K562 (cell line): ENCODE measurements around the gene KCNQ5. TPM values are rescaled to one million over a fixed set of nuclear protein-coding genes. Genes with fewer than 3 reads are reported as not detected.

ENCODE experiments used
- ATAC-seq: fragments of 200-7000 bp; cut with Tn5 transposase; 3 replicates; pipeline ENCODE4 v1.9.1; 2020; ENCODE audit warnings: moderate library complexity
- BruUV-seq: library from RNA; stranded (reverse); fragments of 400-500 nt; replicated peaks from 2 replicates; lab custom pipeline; 2021; lab: Mats Ljungman, UMichigan
- CTCF ChIA-PET: fragments of 300-600 bp; formaldehyde crosslinking; extraction: SDS; loops from one replicate; lab custom pipeline; 2021; ENCODE audit warnings: low intra/inter-chr PET ratio; lab: Yijun Ruan, JAX
- POLR2A ChIA-PET: fragments of 300-600, 350-650 bp; sonication (Branson Sonifier 250); formaldehyde crosslinking; extraction: SDS; loops from one replicate; lab custom pipeline; 2021; ENCODE audit warnings: antibody characterized with exemption, inconsistent platforms; lab: Yijun Ruan, JAX
- DNase-seq, 4 experiments: peaks; one replicate each; pipeline versions ENCODE4 v3.0.0 to v3.0.0-alpha.2; 2011 to 2018; ENCODE audit warnings: low spot score in 3 of 4, mixed read lengths in 3 of 4; ENCODE audit errors: extremely low read depth in 1 of 4
- FAIRE-seq: peaks from 2 replicates; lab custom pipeline; 2011; peaks lifted over from hg19 to GRCh38; lab: Jason Lieb, UNC
- H2AFZ ChIP-seq: 2 replicates; pipeline ENCODE4 v1.6.0; 2011; ENCODE audit warnings: low read depth, low read length, control low read depth, inconsistent platforms
- H3K27ac ChIP-seq: fragments of 200-600 bp; 3 replicates; pipeline ENCODE4 v1.8.0; 2011; ENCODE audit warnings: low read depth, mild to moderate bottlenecking, control low read depth, inconsistent platforms, low read length, moderate library complexity, mixed read lengths; ENCODE audit errors: extremely low read depth
- H3K27me3 ChIP-seq, 2 experiments: fragments of 300-600 bp in 1 of 2; 2 replicates in 1 of 2; 3 replicates in 1 of 2; pipeline versions ENCODE4 v1.6.0 to v1.8.0; 2011; ENCODE audit warnings: inconsistent platforms in 2 of 2, low read length in 2 of 2, mild to moderate bottlenecking in 1 of 2, mixed read lengths in 1 of 2, moderate library complexity in 1 of 2; ENCODE audit not compliant: control insufficient read depth in 2 of 2, insufficient read depth in 2 of 2
- H3K36me3 ChIP-seq: fragments of 300-600 bp; 3 replicates; pipeline ENCODE4 v1.8.0; 2011; ENCODE audit warnings: mild to moderate bottlenecking, low read length, inconsistent platforms; ENCODE audit not compliant: control insufficient read depth, insufficient read depth
- H3K4me1 ChIP-seq, 2 experiments: fragments of 200-600 bp in 1 of 2; replicated peaks in 1 of 2; 2 replicates in 1 of 2; 3 replicates in 1 of 2; pipeline versions ENCODE4 v1.5.1 to v1.8.0; 2011; ENCODE audit warnings: inconsistent platforms in 2 of 2, low read length in 2 of 2, mild to moderate bottlenecking in 1 of 2, mixed read lengths in 1 of 2, moderate library complexity in 1 of 2; ENCODE audit not compliant: control insufficient read depth in 2 of 2, insufficient read depth in 2 of 2
- H3K4me2 ChIP-seq: 2 replicates; pipeline ENCODE4 v1.6.1; 2011; ENCODE audit warnings: low read length, control low read depth, inconsistent platforms, mixed read lengths; ENCODE audit not compliant: insufficient read depth
- H3K4me3 ChIP-seq: fragments of 200-600 bp; sonication (generic), shearing (Covaris generic); 2 replicates; pipeline ENCODE4 v1.5.1; 2016; ENCODE audit warnings: control low read depth, inconsistent platforms
- H3K79me2 ChIP-seq: fragments of 200-600 bp; 3 replicates; pipeline ENCODE4 v1.8.0; 2011; ENCODE audit warnings: low read length, inconsistent platforms; ENCODE audit not compliant: control insufficient read depth, insufficient read depth
- H3K9ac ChIP-seq, 2 experiments: 2 replicates each; pipeline versions ENCODE4 v1.6.0 to v1.6.1; 2011; ENCODE audit warnings: low read depth in 2 of 2, low read length in 2 of 2, control low read depth in 1 of 2, inconsistent platforms in 1 of 2, mild to moderate bottlenecking in 1 of 2, mixed read lengths in 1 of 2; ENCODE audit not compliant: insufficient read depth in 1 of 2
- H3K9me1 ChIP-seq: one replicate; pipeline ENCODE4 v1.6.0; 2011; ENCODE audit warnings: inconsistent platforms, mild to moderate bottlenecking, low read length, moderate library complexity; ENCODE audit not compliant: control insufficient read depth, insufficient read depth
- H3K9me3 ChIP-seq: replicated peaks from 2 replicates; pipeline ENCODE4 v1.5.1; 2011; ENCODE audit warnings: low read depth, low read length, inconsistent platforms; ENCODE audit not compliant: control insufficient read depth, insufficient read depth
- H4K20me1 ChIP-seq: replicated peaks from 2 replicates; pipeline ENCODE4 v1.6.1; 2011; ENCODE audit warnings: low read length, inconsistent platforms, mixed read lengths; ENCODE audit not compliant: control insufficient read depth, insufficient read depth
- EHMT2 ChIP-seq: fragments of 450-650 bp; IDR thresholded peaks from 2 replicates; pipeline ENCODE4 v1.6.1; 2018; ENCODE audit warnings: antibody characterized with exemption
- WHSC1 ChIP-seq: IDR thresholded peaks from one replicate; pipeline ENCODE4 v1.6.1; 2012; ENCODE audit warnings: low read length, control low read depth, inconsistent platforms
- WGBS: fragments of 100-300 bp; shearing (Covaris generic); methylation state at CpG from one replicate; pipeline ENCODE4 v1.1.6; 2016; ENCODE audit warnings: low coverage, mixed read lengths; ENCODE audit not compliant: insufficient coverage; ENCODE audit errors: missing lambda C conversion rate; 5-methylcytosine and 5-hydroxymethylcytosine counted together
- in situ Hi-C: fragments of 300-500 bp; cut with MboI; formaldehyde crosslinking; loops from 4 replicates; pipeline ENCODE4 v1.15.0; 2018; ENCODE audit warnings: inconsistent platforms, mixed read lengths
- intact Hi-C: fragments of 100-400 bp; cut with micrococcal nuclease; formaldehyde crosslinking; loops from 2 replicates; pipeline ENCODE4 v1.14.2; 2022
- polyA plus RNA-seq, 8 experiments: library from polyadenylated mRNA; depleted of rRNA in 4 of 8; stranded (reverse) in 5 of 8; unstranded in 3 of 8; fragments of >200 nt; fragmentation: Nextera tagmentation in 2 of 8; fragmentation: Illumina TruSeq in 1 of 8; extraction: Ambion mirVana in 2 of 8; extraction: Trizol in 1 of 8; gene quantifications; 2 replicates each; pipeline versions ENCODE4 v1.2.1 to v1.2.3, GENCODE V29; 2011 to 2014; ENCODE audit warnings: inconsistent platforms in 1 of 8, missing spikeins in 1 of 8
- total RNA-seq, 7 experiments: library from RNA; depleted of rRNA in 6 of 7; stranded (reverse); fragments of >200 nt in 6 of 7; fragmentation: Illumina TruSeq in 2 of 7; extraction: Trizol in 2 of 7; gene quantifications; 2 replicates each; pipeline versions ENCODE4 v1.2.1 to v1.2.3, GENCODE V29; 2011 to 2021; ENCODE audit warnings: low replicate concordance in 1 of 7
- TF ChIP-seq, protein P1 (sequence below), 2 experiments: fragments of 450-650 bp; formaldehyde crosslinking in 1 of 2; IDR thresholded peaks; 2 replicates each; pipeline versions ENCODE4 v1.4.0 to v1.6.1; 2014 to 2020; ENCODE audit warnings: mild to moderate bottlenecking in 2 of 2, borderline replicate concordance in 1 of 2, low read depth in 1 of 2

The KCNQ5 gene
- total and polyA plus RNA-seq, 9 of the 15 experiments (the other 6 are each of a cell fraction or from before 2014, with no cell fraction given) = 0.31 to 5.9 (median 2.6) TPM

DNA sequence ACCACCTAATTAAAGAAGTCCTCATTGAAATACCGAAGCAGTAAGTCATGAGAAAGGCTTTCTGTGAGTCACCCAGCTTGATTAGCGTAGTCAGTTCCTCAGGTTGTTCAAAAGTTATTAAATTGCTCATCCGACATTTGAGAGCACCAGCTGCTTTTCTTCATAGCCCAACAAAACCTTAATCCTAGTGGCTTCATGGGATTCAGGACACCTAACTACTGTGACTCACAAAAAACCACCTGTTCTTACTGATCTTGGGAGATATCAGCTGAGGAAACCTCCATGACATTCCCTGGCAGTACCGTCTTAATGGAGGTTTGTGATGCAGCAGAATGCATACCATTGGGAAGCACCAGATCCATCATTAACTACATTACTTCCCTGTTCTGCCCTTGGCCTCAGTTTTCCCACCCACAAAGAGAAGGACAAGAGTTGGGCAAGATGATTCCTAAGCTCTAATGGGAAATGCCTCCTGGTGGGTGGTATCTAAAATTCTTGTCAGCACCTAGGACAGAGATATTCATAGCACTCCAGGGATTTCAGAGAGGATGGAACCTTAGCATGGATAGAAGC lies 499.6 kb downstream of the KCNQ5 start:
- ChIA-PET CTCF (no interaction called here), POLR2A (no interaction called here)
- no peak overlapping the region for H3K9ac ChIP-seq
- H3K36me3 ChIP-seq = no peaks in the 10 kb centered on the region
- DNase-seq (no peak), ATAC-seq (no peak), FAIRE-seq (no peak)
- no peaks in the 10 kb centered on the region for H3K9me3 ChIP-seq
- intact Hi-C loops = no loop called here
- no peak overlapping the region for H3K4me2 ChIP-seq
- H4K20me1 ChIP-seq = no peaks in the 10 kb centered on the region
- no TSS peak for BruUV-seq
- in situ Hi-C loops = no loop called here
- TF ChIP-seq EHMT2 = peak; percentile 64; the same call in 1 of the 2 replicates
- TF ChIP-seq, protein P1, sequence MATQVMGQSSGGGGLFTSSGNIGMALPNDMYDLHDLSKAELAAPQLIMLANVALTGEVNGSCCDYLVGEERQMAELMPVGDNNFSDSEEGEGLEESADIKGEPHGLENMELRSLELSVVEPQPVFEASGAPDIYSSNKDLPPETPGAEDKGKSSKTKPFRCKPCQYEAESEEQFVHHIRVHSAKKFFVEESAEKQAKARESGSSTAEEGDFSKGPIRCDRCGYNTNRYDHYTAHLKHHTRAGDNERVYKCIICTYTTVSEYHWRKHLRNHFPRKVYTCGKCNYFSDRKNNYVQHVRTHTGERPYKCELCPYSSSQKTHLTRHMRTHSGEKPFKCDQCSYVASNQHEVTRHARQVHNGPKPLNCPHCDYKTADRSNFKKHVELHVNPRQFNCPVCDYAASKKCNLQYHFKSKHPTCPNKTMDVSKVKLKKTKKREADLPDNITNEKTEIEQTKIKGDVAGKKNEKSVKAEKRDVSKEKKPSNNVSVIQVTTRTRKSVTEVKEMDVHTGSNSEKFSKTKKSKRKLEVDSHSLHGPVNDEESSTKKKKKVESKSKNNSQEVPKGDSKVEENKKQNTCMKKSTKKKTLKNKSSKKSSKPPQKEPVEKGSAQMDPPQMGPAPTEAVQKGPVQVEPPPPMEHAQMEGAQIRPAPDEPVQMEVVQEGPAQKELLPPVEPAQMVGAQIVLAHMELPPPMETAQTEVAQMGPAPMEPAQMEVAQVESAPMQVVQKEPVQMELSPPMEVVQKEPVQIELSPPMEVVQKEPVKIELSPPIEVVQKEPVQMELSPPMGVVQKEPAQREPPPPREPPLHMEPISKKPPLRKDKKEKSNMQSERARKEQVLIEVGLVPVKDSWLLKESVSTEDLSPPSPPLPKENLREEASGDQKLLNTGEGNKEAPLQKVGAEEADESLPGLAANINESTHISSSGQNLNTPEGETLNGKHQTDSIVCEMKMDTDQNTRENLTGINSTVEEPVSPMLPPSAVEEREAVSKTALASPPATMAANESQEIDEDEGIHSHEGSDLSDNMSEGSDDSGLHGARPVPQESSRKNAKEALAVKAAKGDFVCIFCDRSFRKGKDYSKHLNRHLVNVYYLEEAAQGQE (IDR thresholded peaks at IDR 0.05; ENCODE audit: borderline replicate concordance) = peak; percentile 86
- TF ChIP-seq, protein P1 (CRISPR knock-in tag; IDR thresholded peaks at IDR 0.05; ENCODE audit: low read depth) = no peak
- TF ChIP-seq WHSC1 = no peak
- H3K4me1 ChIP-seq = no peaks in the 10 kb centered on the region
- H3K4me3 ChIP-seq = no peak overlapping the region
- no peak overlapping the region for H3K27ac ChIP-seq
- no peaks in the 10 kb centered on the region for H3K27me3 ChIP-seq
- no peak overlapping the region for H2AFZ ChIP-seq
- H3K79me2 ChIP-seq = no peaks in the 10 kb centered on the region
- H3K9me1 ChIP-seq = no peaks in the 10 kb centered on the region
- WGBS = 33% methylated on average over 4 of the region's 4 CpGs
